ENCODE data around the gene CRABP1. TPM values are rescaled to one million over a fixed set of nuclear protein-coding genes. Genes with fewer than 3 reads are reported as not detected.
A peak's percentile ranks its signal among the peaks of the same experiment; 100 is the strongest.

The CRABP1 gene
- total RNA-seq, 4 donors from 2014 or later: 2.1 TPM; not detected in 3

- Histone ChIP-seq H3K4me1 (peaks cover 0 to 10% (median 0%) of the 10 kb centered on the region in 4 donors), H3K27ac (no peak overlapping the region), H3K4me3 (no peak overlapping the region), H3K27me3 (no peaks in the 10 kb centered on the region), H3K9me3 (no peaks in the 10 kb centered on the region), H3K36me3 (no peaks in the 10 kb centered on the region)
- TF ChIP-seq, protein P1, sequence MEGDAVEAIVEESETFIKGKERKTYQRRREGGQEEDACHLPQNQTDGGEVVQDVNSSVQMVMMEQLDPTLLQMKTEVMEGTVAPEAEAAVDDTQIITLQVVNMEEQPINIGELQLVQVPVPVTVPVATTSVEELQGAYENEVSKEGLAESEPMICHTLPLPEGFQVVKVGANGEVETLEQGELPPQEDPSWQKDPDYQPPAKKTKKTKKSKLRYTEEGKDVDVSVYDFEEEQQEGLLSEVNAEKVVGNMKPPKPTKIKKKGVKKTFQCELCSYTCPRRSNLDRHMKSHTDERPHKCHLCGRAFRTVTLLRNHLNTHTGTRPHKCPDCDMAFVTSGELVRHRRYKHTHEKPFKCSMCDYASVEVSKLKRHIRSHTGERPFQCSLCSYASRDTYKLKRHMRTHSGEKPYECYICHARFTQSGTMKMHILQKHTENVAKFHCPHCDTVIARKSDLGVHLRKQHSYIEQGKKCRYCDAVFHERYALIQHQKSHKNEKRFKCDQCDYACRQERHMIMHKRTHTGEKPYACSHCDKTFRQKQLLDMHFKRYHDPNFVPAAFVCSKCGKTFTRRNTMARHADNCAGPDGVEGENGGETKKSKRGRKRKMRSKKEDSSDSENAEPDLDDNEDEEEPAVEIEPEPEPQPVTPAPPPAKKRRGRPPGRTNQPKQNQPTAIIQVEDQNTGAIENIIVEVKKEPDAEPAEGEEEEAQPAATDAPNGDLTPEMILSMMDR (IDR thresholded peaks at IDR 0.05): no peak
- TF ChIP-seq POLR2A (IDR thresholded peaks at IDR 0.05): no peak
- DNase-seq: no peak
These were observed 22.7 kb downstream of the CRABP1 start for GRCh38 chr15:78362716-78363380.

DNA sequence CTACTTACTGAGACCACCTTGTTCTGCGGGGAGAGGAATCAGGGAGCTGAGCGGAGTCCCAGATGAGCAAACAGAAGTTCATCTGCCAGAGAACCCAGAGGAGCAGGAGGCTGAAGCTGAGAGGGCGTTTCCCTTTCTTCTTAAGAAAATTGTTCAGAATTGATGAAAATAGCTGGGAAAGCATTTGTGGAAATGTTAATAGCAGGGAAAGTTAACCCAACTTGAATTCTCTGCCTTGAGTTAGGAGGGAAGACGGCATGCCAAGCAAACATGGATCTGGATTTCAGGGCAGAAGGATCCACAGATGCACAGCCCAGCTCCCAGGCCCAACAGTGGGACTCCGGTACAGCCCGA, 23.2 kb downstream of the CRABP1 start:
- DNase-seq: no peak
- TF ChIP-seq POLR2A (IDR thresholded peaks at IDR 0.05): no peak
- TF ChIP-seq, protein P1 (IDR thresholded peaks at IDR 0.05): no peak
- H3K27ac ChIP-seq: no peak overlapping the region

DNA sequence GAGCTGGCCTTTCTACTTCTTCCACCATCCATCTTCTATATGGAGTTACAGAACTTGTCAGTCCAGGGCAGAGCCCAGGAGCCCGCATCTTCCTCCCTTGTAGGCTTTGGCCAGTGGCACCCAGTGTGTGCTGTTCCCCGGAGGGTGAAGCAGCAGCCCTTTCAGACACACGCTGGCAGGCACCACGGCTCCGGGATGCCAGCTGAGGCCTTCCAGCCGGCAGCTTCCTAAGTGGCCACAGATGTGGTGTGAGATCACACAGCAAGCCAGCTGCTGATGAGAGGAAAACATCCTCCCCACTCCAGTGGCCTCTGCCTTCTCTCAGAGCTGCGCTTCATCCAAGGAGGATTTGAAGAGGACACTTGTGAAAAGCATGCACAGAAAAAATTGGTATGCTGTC, 24.1 kb downstream of the CRABP1 start:
- H3K4me1 ChIP-seq: peaks cover 0 to 10% (median 0%) of the 10 kb centered on the region in 4 donors
- TF ChIP-seq, protein P1 (IDR thresholded peaks at IDR 0.05): no peak
- TF ChIP-seq POLR2A (IDR thresholded peaks at IDR 0.05): no peak
- no peaks in the 10 kb centered on the region for H3K9me3 ChIP-seq
- H3K36me3 ChIP-seq: no peaks in the 10 kb centered on the region
- H3K27ac ChIP-seq: no peak overlapping the region
- H3K27me3 ChIP-seq: no peaks in the 10 kb centered on the region
- DNase-seq: no peak
- no peak overlapping the region for H3K4me3 ChIP-seq

More for the DNA sequence above, 23.2 kb downstream of the CRABP1 start:
- Histone ChIP-seq H3K27me3 (no peaks in the 10 kb centered on the region), H3K4me3 (no peak overlapping the region), H3K4me1 (peaks cover 0 to 10% (median 0%) of the 10 kb centered on the region in 4 donors), H3K9me3 (no peaks in the 10 kb centered on the region), H3K36me3 (no peaks in the 10 kb centered on the region)

GRCh38 chr15:78365917-78366316, 25.8 kb downstream of the CRABP1 start:
- no peaks in the 10 kb centered on the region for H3K27me3 ChIP-seq
- no peak for TF ChIP-seq POLR2A (IDR thresholded peaks at IDR 0.05)
- TF ChIP-seq, protein P1 (IDR thresholded peaks at IDR 0.05): no peak
- H3K27ac ChIP-seq: no peak overlapping the region
- peak in 2 of 3 donors; percentile 58 to 62 for DNase-seq
- peaks cover 0 to 10% (median 0%) of the 10 kb centered on the region in 4 donors for H3K4me1 ChIP-seq
- no peaks in the 10 kb centered on the region for H3K36me3 ChIP-seq
- H3K9me3 ChIP-seq: no peaks in the 10 kb centered on the region
- no peak overlapping the region for H3K4me3 ChIP-seq

DNA sequence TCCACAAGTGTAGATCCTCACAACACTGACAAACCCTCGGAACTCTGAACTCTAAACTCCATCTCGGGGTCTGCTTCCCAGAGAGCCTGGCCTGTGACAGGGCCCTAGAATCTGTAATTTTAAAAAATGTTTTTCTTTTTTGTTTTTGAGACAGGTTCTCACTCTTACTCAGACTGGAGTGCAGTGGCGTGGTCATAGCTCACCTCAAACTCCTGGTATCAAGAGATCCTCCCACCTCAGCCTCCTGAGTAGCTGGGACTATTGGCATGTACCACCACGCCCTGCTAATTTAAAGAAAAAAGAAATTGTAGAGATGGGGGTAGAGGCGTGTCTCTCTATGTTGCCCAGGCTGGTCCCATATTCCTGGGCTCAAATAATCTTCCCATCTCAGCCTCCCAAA, 26.2 kb downstream of the CRABP1 start:
- H3K4me3 ChIP-seq: no peak overlapping the region
- TF ChIP-seq, protein P1 (IDR thresholded peaks at IDR 0.05): no peak
- no peak for TF ChIP-seq POLR2A (IDR thresholded peaks at IDR 0.05)
- DNase-seq: no peak
- no peaks in the 10 kb centered on the region for H3K36me3 ChIP-seq
- H3K4me1 ChIP-seq: peaks cover 0 to 10% (median 0%) of the 10 kb centered on the region in 4 donors
- no peak overlapping the region for H3K27ac ChIP-seq
- H3K9me3 ChIP-seq: no peaks in the 10 kb centered on the region
- no peaks in the 10 kb centered on the region for H3K27me3 ChIP-seq

All from Peyer's patch (tissue), 4 donors.